ENCODE data around the gene KMT2C. TPM values are rescaled to one million over a fixed set of nuclear protein-coding genes. Genes with fewer than 3 reads are reported as not detected.
A peak's percentile ranks its signal among the peaks of the same experiment; 100 is the strongest.

The KMT2C gene
- total and polyA plus RNA-seq, 10 of the 15 experiments (the other 5 are each of a cell fraction or from before 2014, with no cell fraction given): 3.3 to 45.2 (median 19.2) TPM

- ChIA-PET SMC1A (ENCODE audit: uncharacterized antibody, unreplicated experiment) (no interaction called here), CTCF (no interaction called here), RAD21 (ENCODE audit: unreplicated experiment) (interaction anchor here (3.1 kb wide), 1 partner anchor 31 kb away, joined by 16 read pairs; no protein-coding TSS in a partner anchor), POLR2A (interaction anchor here (2.2 kb wide), 1 partner anchor 130 kb away, joined by 7 read pairs; no protein-coding TSS in a partner anchor)
- ATAC-seq: no peak
- H3K27ac ChIP-seq (ENCODE audit: control insufficient read depth, insufficient read depth): peak overlapping the region; percentile 96
- intact Hi-C loops (cut with micrococcal nuclease; ENCODE audit: unreplicated experiment) (loop anchor here (10.0 kb wide), 1 partner anchor 130 kb away; no protein-coding TSS in a partner anchor), in situ Hi-C loops (cut with MboI) (no loop called here)
- no peaks in the 10 kb centered on the region for H4K20me1 ChIP-seq (ENCODE audit: control insufficient read depth, insufficient read depth)
- 33% methylated on average over 4 of the region's 4 CpGs for WGBS (ENCODE audit: insufficient coverage, insufficient replicate concordance, low lambda C conversion rate, missing lambda C conversion rate)
- H2AFZ ChIP-seq (ENCODE audit: control insufficient read depth, low read depth, low read length): peak overlapping the region; percentile 84
- no TSS peak for BruUV-seq (replicated peaks)
- FAIRE-seq: peak; percentile 69
- DNase-seq (ENCODE audit: low read depth, low spot score): no peak
- no peaks in the 10 kb centered on the region; the same call in 1 of the 2 replicates for H3K4me1 ChIP-seq (ENCODE audit: control insufficient read depth, insufficient read depth, low read length)
- TF ChIP-seq PAX8 (IDR thresholded peaks at IDR 0.05) (no peak), ZNF217 (IDR thresholded peaks at IDR 0.05) (no peak), NBN (IDR thresholded peaks at IDR 0.05) (0 out of 2 replicates have a peak, but pooled peaks have one; percentile 12), RUNX3 (IDR thresholded peaks at IDR 0.05; ENCODE audit: low read length) (no peak)
- TF ChIP-seq, protein P1, sequence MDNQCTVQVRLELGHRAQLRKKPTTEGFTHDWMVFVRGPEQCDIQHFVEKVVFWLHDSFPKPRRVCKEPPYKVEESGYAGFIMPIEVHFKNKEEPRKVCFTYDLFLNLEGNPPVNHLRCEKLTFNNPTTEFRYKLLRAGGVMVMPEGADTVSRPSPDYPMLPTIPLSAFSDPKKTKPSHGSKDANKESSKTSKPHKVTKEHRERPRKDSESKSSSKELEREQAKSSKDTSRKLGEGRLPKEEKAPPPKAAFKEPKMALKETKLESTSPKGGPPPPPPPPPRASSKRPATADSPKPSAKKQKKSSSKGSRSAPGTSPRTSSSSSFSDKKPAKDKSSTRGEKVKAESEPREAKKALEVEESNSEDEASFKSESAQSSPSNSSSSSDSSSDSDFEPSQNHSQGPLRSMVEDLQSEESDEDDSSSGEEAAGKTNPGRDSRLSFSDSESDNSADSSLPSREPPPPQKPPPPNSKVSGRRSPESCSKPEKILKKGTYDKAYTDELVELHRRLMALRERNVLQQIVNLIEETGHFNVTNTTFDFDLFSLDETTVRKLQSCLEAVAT (IDR thresholded peaks at IDR 0.05): 0 out of 2 replicates have a peak, but pooled peaks have one; percentile 4
- no peaks in the 10 kb centered on the region for H3K36me3 ChIP-seq (ENCODE audit: control insufficient read depth in 2 of 2, insufficient read depth in 2 of 2, low read length in 1 of 2)
- peaks cover 10% of the 10 kb centered on the region for H3K79me2 ChIP-seq (ENCODE audit: control insufficient read depth, insufficient read depth, low read length)
- no peaks in the 10 kb centered on the region for H3K27me3 ChIP-seq (replicated peaks in 1 of 2; ENCODE audit: control insufficient read depth in 2 of 2, insufficient read depth in 2 of 2, low read length in 1 of 2)
- H3K9ac ChIP-seq (ENCODE audit: control insufficient read depth, insufficient read depth, low read length): peak overlapping the region; percentile 96
- H3K9me3 ChIP-seq (replicated peaks; ENCODE audit: control insufficient read depth, insufficient read depth, low read length): no peaks in the 10 kb centered on the region
- H3K4me2 ChIP-seq (ENCODE audit: control insufficient read depth, insufficient read depth): peak overlapping the region; percentile 94
- H3K4me3 ChIP-seq: peak overlapping the region; percentile 83
These were observed 29.2 kb upstream of the KMT2C start for GRCh38 chr7:152465119-152465387.

Measured in GM12878 (cell line).